A673 (cell line): ENCODE measurements around the gene EYS. TPM values are rescaled to one million over a fixed set of nuclear protein-coding genes. Genes with fewer than 3 reads are reported as not detected.
"Not testable (repeated sequence)": the region's sequence is repeated elsewhere in the genome, so short reads cannot be mapped to it uniquely, and the experiment has no call there.

Experiments
- BruUV-seq: library from RNA; stranded (reverse); fragments of 400-500 nt; replicated peaks from 2 replicates; lab custom pipeline; 2021; lab: Mats Ljungman, UMichigan
- CTCF ChIA-PET: fragments of 300-600 bp; sonication (Branson Sonifier 250); formaldehyde crosslinking; loops from one replicate; lab custom pipeline; 2022; ENCODE audit warnings: antibody characterized with exemption; lab: Charles Lee
- POLR2A ChIA-PET: fragments of 300-600 bp; sonication (Branson Sonifier 250); formaldehyde crosslinking; loops from one replicate; lab custom pipeline; 2022; ENCODE audit warnings: antibody characterized with exemption; ENCODE audit not compliant: low non-redundant PET; lab: Charles Lee
- DNase-seq: peaks from one replicate; pipeline ENCODE4 v3.0.0-alpha.2; 2015; ENCODE audit warnings: low spot score
- H3K27ac ChIP-seq: fragments of 200-600 bp; sonication (generic); 2 replicates; pipeline ENCODE4 v1.5.1; 2016; ENCODE audit warnings: mixed run types, low read depth, mild to moderate bottlenecking, mixed read lengths, antibody characterized with exemption, low read length; ENCODE audit not compliant: poor library complexity, severe bottlenecking
- H3K27me3 ChIP-seq: fragments of 200-600 bp; sonication (generic); replicated peaks from 2 replicates; pipeline ENCODE4 v1.6.1; 2017; ENCODE audit warnings: mixed run types, low read depth, mild to moderate bottlenecking, mixed read lengths, antibody characterized with exemption, low read length; ENCODE audit not compliant: insufficient read depth, poor library complexity
- H3K36me3 ChIP-seq: fragments of 200-600 bp; sonication (generic); 2 replicates; pipeline ENCODE4 v1.6.1; 2016; ENCODE audit warnings: mixed run types, mild to moderate bottlenecking, mixed read lengths, antibody characterized with exemption, low read length; ENCODE audit not compliant: insufficient read depth, poor library complexity, severe bottlenecking
- H3K4me1 ChIP-seq: fragments of 200-600 bp; sonication (generic); 2 replicates; pipeline ENCODE4 v1.6.1; 2017; ENCODE audit warnings: mixed run types, mild to moderate bottlenecking, mixed read lengths, antibody characterized with exemption, low read length; ENCODE audit not compliant: insufficient read depth, poor library complexity, severe bottlenecking
- H3K4me3 ChIP-seq: fragments of 200-600 bp; sonication (generic); 2 replicates; pipeline ENCODE4 v1.5.1; 2016; ENCODE audit warnings: low read depth, mixed run types, mild to moderate bottlenecking, mixed read lengths, low read length; ENCODE audit not compliant: poor library complexity, severe bottlenecking
- H3K9me3 ChIP-seq: fragments of 200-600 bp; sonication (generic); 2 replicates; pipeline ENCODE4 v1.6.1; 2016; ENCODE audit warnings: mixed run types, low read depth, mild to moderate bottlenecking, mixed read lengths, antibody characterized with exemption, low read length; ENCODE audit not compliant: poor library complexity, severe bottlenecking
- CTCF ChIP-seq: fragments of 300-800, 200-600 bp; sonication (generic); conservative IDR thresholded peaks from 2 replicates; pipeline ENCODE4 v1.5.1; 2017; ENCODE audit warnings: low read depth, mild to moderate bottlenecking, antibody characterized with exemption, low read length, moderate library complexity, mixed read lengths
- EZH2 ChIP-seq: fragments of 200-600 bp; sonication (generic); IDR thresholded peaks from 2 replicates; pipeline ENCODE4 v1.6.1; 2017; ENCODE audit warnings: borderline replicate concordance, low read depth, mild to moderate bottlenecking, mixed read lengths, antibody characterized with exemption, low read length; ENCODE audit not compliant: poor library complexity, severe bottlenecking
- intact Hi-C: fragments of 100-400 bp; cut with micrococcal nuclease; formaldehyde crosslinking; loops from one replicate; pipeline ENCODE4 v1.10.0; 2022; ENCODE audit not compliant: unreplicated experiment
- total RNA-seq: library from RNA; stranded (reverse); gene quantifications from 2 replicates; pipeline ENCODE4 v1.2.3, GENCODE V29; 2021

Gene EYS
- total RNA-seq, 1 experiment from 2014 or later, result 0.47 TPM

- TF ChIP-seq CTCF (no peak), EZH2 (no peak)
- POLR2A ChIA-PET, result no interaction called here
- DNase-seq, result no peak
Observed at GRCh38 chr6:64249115-64249514, 1457.9 kb downstream of the EYS start.

GRCh38 chr6:64243618-64244017, 1463.4 kb downstream of the EYS start:
- intact Hi-C loops, result no loop called here
- no peaks in the 10 kb centered on the region for H3K27me3 ChIP-seq
- CTCF ChIA-PET, result no interaction called here

More at GRCh38 chr6:64249115-64249514, 1457.9 kb downstream of the EYS start:
- Histone ChIP-seq H3K4me3 (no peak overlapping the region), H3K4me1 (no peaks in the 10 kb centered on the region), H3K36me3 (no peaks in the 10 kb centered on the region), H3K9me3 (peaks cover 6% of the 10 kb centered on the region), H3K27me3 (no peaks in the 10 kb centered on the region), H3K27ac (no peak overlapping the region)
- BruUV-seq, result no TSS peak
- CTCF ChIA-PET, result no interaction called here
- intact Hi-C loops, result no loop called here

GRCh38 chr6:64238908-64239307, 1468.1 kb downstream of the EYS start:
- H3K4me1 ChIP-seq, H3K4me3 ChIP-seq, intact Hi-C loops, H3K9me3 ChIP-seq, H3K27ac ChIP-seq, H3K36me3 ChIP-seq, H3K27me3 ChIP-seq, CTCF ChIA-PET, POLR2A ChIA-PET, DNase-seq, BruUV-seq: not testable (repeated sequence)

More at GRCh38 chr6:64243618-64244017, 1463.4 kb downstream of the EYS start:
- POLR2A ChIA-PET, result no interaction called here
- Histone ChIP-seq H3K27ac (no peak overlapping the region), H3K4me1 (no peaks in the 10 kb centered on the region), H3K9me3 (peaks cover 6% of the 10 kb centered on the region), H3K4me3 (no peak overlapping the region), H3K36me3 (no peaks in the 10 kb centered on the region)
- DNase-seq, result no peak
- TF ChIP-seq CTCF, result no peak
- TF ChIP-seq EZH2, result no peak
- BruUV-seq, result no TSS peak

GRCh38 chr6:64238071-64238470, 1469.0 kb downstream of the EYS start:
- H3K4me1 ChIP-seq, result no peaks in the 10 kb centered on the region
- no peaks in the 10 kb centered on the region for H3K9me3 ChIP-seq
- ChIA-PET POLR2A (no interaction called here), CTCF (no interaction called here)
- no peak overlapping the region for H3K4me3 ChIP-seq
- intact Hi-C loops, result no loop called here
- no peaks in the 10 kb centered on the region for H3K27me3 ChIP-seq
- TF ChIP-seq CTCF (no peak), EZH2 (no peak)
- no peak overlapping the region for H3K27ac ChIP-seq
- no peak for DNase-seq
- no TSS peak for BruUV-seq
- H3K36me3 ChIP-seq, result no peaks in the 10 kb centered on the region
